Pancreas (tissue), 10 donors: Measurements from ENCODE around the gene PSTPIP1. TPM values are rescaled to one million over a fixed set of nuclear protein-coding genes. Genes with fewer than 3 reads are reported as not detected.

Experiments
- ATAC-seq, 4 donors: fragments of 200-7000 bp; cut with Tn5 transposase; one replicate each; pipeline versions ENCODE4 v1.8.0 to v1.9.1; 2020; ENCODE audit warnings: mild to moderate bottlenecking in 4 of 4, moderate library complexity in 4 of 4
- DNase-seq, 6 donors: peaks; one replicate each; pipeline ENCODE4 v3.0.0-alpha.2; 2020
- FAIRE-seq: peaks from 2 replicates; lab custom pipeline; 2012; peaks lifted over from hg19 to GRCh38; lab: Jason Lieb, UNC
- H3K27ac ChIP-seq, 4 donors: fragments of 200-600 bp; sonication (generic); 1 replicate in 3 of 4; 2 replicates in 1 of 4; pipeline versions ENCODE4 v1.5.0 to v1.8.0; 2020
- H3K27me3 ChIP-seq, 4 donors: fragments of 200-600 bp; one replicate each; pipeline ENCODE4 v1.8.0; 2021
- H3K36me3 ChIP-seq, 3 donors: fragments of 200-600 bp; sonication (generic) in 1 of 3; one replicate each; pipeline versions ENCODE4 v1.5.0 to v1.8.0; 2020 to 2021
- H3K4me1 ChIP-seq, 3 donors: fragments of 200-600 bp; one replicate each; pipeline ENCODE4 v1.8.0; 2021
- H3K4me3 ChIP-seq, 4 donors: fragments of 200-600 bp; sonication (generic) in 2 of 4; one replicate each; pipeline versions ENCODE4 v1.5.0 to v1.8.0; 2020 to 2021
- H3K9me3 ChIP-seq, 4 donors: fragments of 200-600 bp; one replicate each; pipeline ENCODE4 v1.8.0; 2021
- WGBS, 2 donors: extraction: QIAGEN DNeasy Blood & Tissue Kit; methylation state at CpG; one replicate each; pipeline ENCODE4 v1.1.7; 2013; 5-methylcytosine and 5-hydroxymethylcytosine counted together
- intact Hi-C, 3 donors: fragments of 100-400 bp; cut with DNase I; formaldehyde crosslinking; loops; one replicate each; pipeline versions ENCODE4 v1.11.1 to v1.14.2; 2022
- polyA plus RNA-seq, 2 donors: library from polyadenylated mRNA; stranded (reverse); fragments of 200-250 nt; gene quantifications; one replicate each; pipeline ENCODE4 v1.2.3, GENCODE V29; 2013
- total RNA-seq, 6 donors: library from RNA; stranded (reverse); fragmentation: NEBNext Ultra II Directional in 4 of 6; extraction: Animal tissue kit (Norgen Biotek cat#: 25700) in 4 of 6; gene quantifications; one replicate each; pipeline versions ENCODE4 v1.2.1 to v1.2.4, GENCODE V29; 2021 to 2023
- TF ChIP-seq, protein P1 (sequence below), 4 donors: fragments of 200-600 bp; sonication (generic) in 3 of 4; IDR thresholded peaks; one replicate each; pipeline versions ENCODE4 v1.5.0 to v1.8.0; 2021; ENCODE audit warnings: antibody characterized with exemption in 4 of 4
- donor health status: healthy with polysubstance abuse.
- donor health status: DM: no; HTN: no; CAD: no; lungs with moderate emphysema.
- donor health status: DM: no; HTN: no; CAD: no.
- donor health status: control.
- donor health status: control.
- donor health status: Bipolar disorder and iron deficiency.
- donor health status: DM: yes; HTN: yes; CAD: no.
- donor health status: DM: no; HTN: no; CAD: no.
- donor health status: DM: no; HTN: no; CAD: no.
- donor health status: DM: yes; HTN: yes; CAD: no.

The PSTPIP1 gene
- 1 to 10 TPM in 4 of 6 donors, under 1 TPM in 1, not detected in 1; 0.83 to 4.9 (median 3.1) TPM for total RNA-seq
- polyA plus RNA-seq, result 1 to 10 TPM; 3.6 to 6.2 TPM

DNA sequence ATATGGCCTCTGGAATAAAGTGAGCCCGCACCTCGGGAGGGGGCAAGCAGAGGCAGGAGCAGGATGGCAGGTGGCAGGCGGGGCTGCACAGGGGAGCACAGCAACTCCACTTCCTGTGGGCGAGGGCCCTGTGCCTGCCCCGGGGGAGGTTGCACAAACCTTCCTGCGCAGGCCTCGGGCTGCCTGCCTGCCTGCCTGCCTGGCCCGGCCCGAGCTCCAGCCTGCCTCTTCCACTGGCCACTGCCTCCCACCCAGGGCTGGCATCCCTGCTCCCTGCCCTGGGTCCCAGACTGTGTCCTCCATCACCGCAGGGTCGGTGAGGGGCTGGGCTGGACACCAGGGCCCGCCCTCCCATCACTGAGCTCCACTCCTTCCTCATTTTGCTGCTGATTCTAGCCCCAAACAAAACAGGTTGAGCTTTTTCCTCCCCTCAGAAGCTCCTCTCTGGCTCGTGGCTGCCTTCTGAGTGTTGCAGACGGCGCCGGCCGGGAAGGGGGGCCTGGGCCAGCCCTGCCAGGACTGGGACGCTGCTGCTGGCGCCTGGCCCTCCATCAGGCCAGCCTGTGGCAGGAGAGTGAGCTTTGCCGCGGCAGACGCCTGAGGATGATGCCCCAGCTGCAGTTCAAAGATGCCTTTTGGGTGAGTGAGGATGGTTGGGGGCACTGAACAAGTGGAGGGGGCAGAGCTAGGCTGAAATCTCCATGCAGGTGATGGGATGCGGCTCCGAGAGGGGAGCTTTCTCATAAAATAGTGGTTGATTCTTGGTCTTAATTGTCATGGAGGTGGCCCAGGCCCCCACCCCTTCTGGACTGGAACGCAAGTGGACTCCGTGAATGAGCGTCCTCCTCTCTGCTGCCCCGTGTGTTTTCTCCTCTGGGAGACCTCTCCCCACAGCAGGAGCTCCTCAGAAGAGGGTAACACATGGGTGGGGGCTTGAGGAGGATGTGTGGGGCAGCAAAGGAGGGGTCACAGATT, at the start of gene PSTPIP1:
TSS of gene PSTPIP1 (plus strand) at position 156 of the 975 bp plus-strand sequence. CDS start at position 604, 448 bp downstream.
- Histone ChIP-seq H3K27me3 (no peaks in the 10 kb centered on the region), H3K4me3 (peak within 1 kb of the TSS in 1 of 4 donors; percentile 26), H3K9me3 (no peaks in the 10 kb centered on the region), H3K27ac (peak within 1 kb of the TSS in 2 of 4 donors; percentile 12 to 18), H3K36me3 (no peaks in the 10 kb centered on the region), H3K4me1 (peaks cover 0 to 9% (median 0%) of the 10 kb centered on the region in 3 donors)
- intact Hi-C loops, result no loop called here
- 83 to 84% methylated on average over 26 to 28 of the region's 28 CpGs for WGBS, 2 donors
- ATAC-seq, result peak in 2 of 4 donors; percentile 23 to 52
- TF ChIP-seq, protein P1, sequence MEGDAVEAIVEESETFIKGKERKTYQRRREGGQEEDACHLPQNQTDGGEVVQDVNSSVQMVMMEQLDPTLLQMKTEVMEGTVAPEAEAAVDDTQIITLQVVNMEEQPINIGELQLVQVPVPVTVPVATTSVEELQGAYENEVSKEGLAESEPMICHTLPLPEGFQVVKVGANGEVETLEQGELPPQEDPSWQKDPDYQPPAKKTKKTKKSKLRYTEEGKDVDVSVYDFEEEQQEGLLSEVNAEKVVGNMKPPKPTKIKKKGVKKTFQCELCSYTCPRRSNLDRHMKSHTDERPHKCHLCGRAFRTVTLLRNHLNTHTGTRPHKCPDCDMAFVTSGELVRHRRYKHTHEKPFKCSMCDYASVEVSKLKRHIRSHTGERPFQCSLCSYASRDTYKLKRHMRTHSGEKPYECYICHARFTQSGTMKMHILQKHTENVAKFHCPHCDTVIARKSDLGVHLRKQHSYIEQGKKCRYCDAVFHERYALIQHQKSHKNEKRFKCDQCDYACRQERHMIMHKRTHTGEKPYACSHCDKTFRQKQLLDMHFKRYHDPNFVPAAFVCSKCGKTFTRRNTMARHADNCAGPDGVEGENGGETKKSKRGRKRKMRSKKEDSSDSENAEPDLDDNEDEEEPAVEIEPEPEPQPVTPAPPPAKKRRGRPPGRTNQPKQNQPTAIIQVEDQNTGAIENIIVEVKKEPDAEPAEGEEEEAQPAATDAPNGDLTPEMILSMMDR (IDR thresholded peaks at IDR 0.05), result no peak
- FAIRE-seq, result no peak
- DNase-seq, result peak in 1 of 6 donors; percentile 52

DNA sequence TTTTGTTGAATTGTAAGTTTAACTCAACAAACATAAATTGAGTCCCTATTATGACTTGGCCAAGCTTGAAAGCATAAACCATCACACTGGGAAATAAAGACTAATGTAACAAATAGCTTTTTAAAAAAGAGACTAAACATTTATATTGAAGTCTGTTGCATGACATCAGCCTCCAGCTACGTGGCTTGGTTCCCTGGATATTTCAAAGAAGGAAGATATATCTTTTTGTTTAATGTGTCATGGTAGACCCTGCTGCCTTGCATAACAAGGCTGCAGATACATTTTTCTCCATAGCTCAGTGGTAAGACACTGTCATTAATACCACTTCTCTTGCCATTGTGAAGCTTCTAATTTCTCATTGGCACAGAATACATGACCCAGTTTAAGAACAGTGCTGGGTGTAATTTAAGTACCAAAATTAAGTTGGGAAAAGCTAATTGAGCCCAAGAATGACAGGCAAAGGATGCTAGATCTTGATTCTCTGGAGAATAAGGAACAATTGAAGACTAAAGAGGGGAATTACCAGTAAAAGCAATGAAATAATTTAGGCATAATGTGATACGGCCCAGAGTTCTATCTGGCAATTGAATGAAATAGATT, 49.3 kb upstream of the PSTPIP1 start:
- 90 to 94% methylated on average over 2 of the region's 2 CpGs for WGBS, 2 donors
- TF ChIP-seq, protein P1 (IDR thresholded peaks at IDR 0.05), result no peak
- no peaks in the 10 kb centered on the region for H3K9me3 ChIP-seq
- ATAC-seq, result no peak
- intact Hi-C loops, result no loop called here
- H3K4me3 ChIP-seq, result no peak overlapping the region
- no peak for FAIRE-seq
- DNase-seq, result no peak
- no peaks in the 10 kb centered on the region for H3K4me1 ChIP-seq
- H3K27ac ChIP-seq, result no peak overlapping the region
- no peaks in the 10 kb centered on the region for H3K27me3 ChIP-seq
- peaks cover 0 to 10% (median 4%) of the 10 kb centered on the region in 3 donors for H3K36me3 ChIP-seq

DNA sequence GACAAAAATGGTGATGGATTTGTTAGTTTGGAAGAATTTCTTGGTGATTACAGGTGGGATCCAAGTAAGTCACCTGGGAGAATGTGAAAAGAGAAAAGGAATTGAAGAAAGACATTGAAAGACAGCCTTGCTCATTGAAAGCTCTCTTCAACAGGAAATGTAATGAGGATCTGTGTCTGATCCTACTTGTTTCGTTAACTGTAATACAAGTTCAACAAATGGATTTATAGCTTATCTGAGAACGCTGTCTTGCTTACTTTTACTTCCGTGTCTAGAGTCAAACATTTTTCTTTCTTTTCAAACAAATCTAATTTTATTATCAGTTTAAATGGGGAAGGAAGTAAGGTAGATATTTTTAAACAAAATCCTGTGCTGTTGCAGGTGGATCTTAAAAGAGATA, 47.5 kb upstream of the PSTPIP1 start:
- no peak for FAIRE-seq
- no peaks in the 10 kb centered on the region for H3K9me3 ChIP-seq
- no peaks in the 10 kb centered on the region for H3K4me1 ChIP-seq
- intact Hi-C loops, result no loop called here
- H3K4me3 ChIP-seq, result no peak overlapping the region
- TF ChIP-seq, protein P1 (IDR thresholded peaks at IDR 0.05), result no peak
- WGBS, 2 donors, result 70 to 73% methylated on average over 3 of the region's 3 CpGs
- ATAC-seq, result no peak
- no peak overlapping the region for H3K27ac ChIP-seq
- DNase-seq, result no peak
- H3K36me3 ChIP-seq, result peaks cover 0 to 10% (median 4%) of the 10 kb centered on the region in 3 donors
- no peaks in the 10 kb centered on the region for H3K27me3 ChIP-seq

DNA sequence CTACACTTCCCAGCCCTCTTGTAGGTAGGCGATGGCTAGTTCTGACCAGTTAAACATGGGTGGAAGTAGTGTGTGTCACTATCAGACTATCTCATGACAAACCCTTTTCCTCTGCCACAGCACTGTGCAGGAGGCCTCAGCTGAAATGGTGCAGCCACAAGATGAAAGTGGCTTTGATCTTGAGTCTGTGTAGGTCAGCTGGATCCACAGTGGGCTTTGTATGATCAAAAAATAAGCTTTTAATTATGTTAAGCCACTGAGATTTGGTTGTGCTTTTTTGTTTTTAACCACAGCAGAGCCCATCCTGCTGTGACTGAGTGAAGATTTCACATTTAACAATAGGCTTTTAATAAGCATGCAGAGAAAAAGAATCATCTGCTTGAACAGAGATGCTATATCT, 43.7 kb upstream of the PSTPIP1 start:
- no peak for FAIRE-seq

More for the DNA sequence above, 43.7 kb upstream of the PSTPIP1 start:
- Histone ChIP-seq H3K36me3 (peaks cover 0 to 10% (median 4%) of the 10 kb centered on the region in 3 donors), H3K4me1 (no peaks in the 10 kb centered on the region), H3K27me3 (no peaks in the 10 kb centered on the region), H3K27ac (no peak overlapping the region), H3K4me3 (no peak overlapping the region), H3K9me3 (no peaks in the 10 kb centered on the region)
- WGBS, 2 donors, result 93 to 100% methylated on average over 1 of the region's 1 CpG
- TF ChIP-seq, protein P1 (IDR thresholded peaks at IDR 0.05), result no peak
- DNase-seq (no peak), ATAC-seq (no peak)
- intact Hi-C loops, result no loop called here
